Mucosa of rectum (tissue), 2 donors: ENCODE measurements around the gene TMTC2.

Experiments used
- H3K27ac ChIP-seq, 2 donors: one replicate each; pipeline ENCODE4 v1.7.0; 2013; ENCODE audit warnings: inconsistent platforms in 2 of 2, low read depth in 2 of 2, low read length in 2 of 2
- H3K27me3 ChIP-seq, 2 donors: one replicate each; pipeline ENCODE4 v1.7.0; 2013; ENCODE audit warnings: low read length in 2 of 2; ENCODE audit not compliant: control insufficient read depth in 2 of 2, insufficient read depth in 2 of 2
- H3K36me3 ChIP-seq, 2 donors: one replicate each; pipeline ENCODE4 v1.7.0; 2013; ENCODE audit warnings: low read length in 2 of 2; ENCODE audit not compliant: control insufficient read depth in 2 of 2, insufficient read depth in 2 of 2
- H3K4me1 ChIP-seq, 2 donors: one replicate each; pipeline ENCODE4 v1.7.0; 2013; ENCODE audit warnings: low read length in 2 of 2, mild to moderate bottlenecking in 1 of 2; ENCODE audit not compliant: control insufficient read depth in 2 of 2, insufficient read depth in 2 of 2
- H3K4me3 ChIP-seq, 2 donors: one replicate each; pipeline ENCODE4 v1.7.0; 2013; ENCODE audit warnings: low read length in 2 of 2
- H3K9ac ChIP-seq, 2 donors: one replicate each; pipeline ENCODE4 v1.7.0; 2013; ENCODE audit warnings: low read length in 2 of 2, low read depth in 1 of 2, mild to moderate bottlenecking in 1 of 2
- H3K9me3 ChIP-seq, 2 donors: one replicate each; pipeline ENCODE4 v1.7.0; 2013; ENCODE audit warnings: low read length in 2 of 2; ENCODE audit not compliant: control insufficient read depth in 2 of 2
- donor health status: healthy.
- donor health status: Normal muscosa, but diverticular disease.

Gene TMTC2

GRCh38 chr12:82781309-82781997, 94.7 kb downstream of the TMTC2 start:
- no peaks in the 10 kb centered on the region for H3K9me3 ChIP-seq
- H3K4me3 ChIP-seq, result no peak overlapping the region
- H3K9ac ChIP-seq, result no peak overlapping the region
- H3K36me3 ChIP-seq, result no peaks in the 10 kb centered on the region
- H3K4me1 ChIP-seq, result no peaks in the 10 kb centered on the region
- H3K27me3 ChIP-seq, result no peaks in the 10 kb centered on the region
- no peak overlapping the region for H3K27ac ChIP-seq

- Histone ChIP-seq H3K36me3 (no peaks in the 10 kb centered on the region), H3K9ac (no peak overlapping the region), H3K27me3 (no peaks in the 10 kb centered on the region), H3K4me1 (no peaks in the 10 kb centered on the region), H3K9me3 (no peaks in the 10 kb centered on the region), H3K27ac (no peak overlapping the region), H3K4me3 (no peak overlapping the region)
Observed at GRCh38 chr12:82783435-82783834, 96.7 kb downstream of the TMTC2 start.

- no peaks in the 10 kb centered on the region for H3K9me3 ChIP-seq
- no peak overlapping the region for H3K4me3 ChIP-seq
- no peaks in the 10 kb centered on the region for H3K4me1 ChIP-seq
- no peaks in the 10 kb centered on the region for H3K27me3 ChIP-seq
- no peak overlapping the region for H3K9ac ChIP-seq
- H3K27ac ChIP-seq, result no peak overlapping the region
- H3K36me3 ChIP-seq, result no peaks in the 10 kb centered on the region
Observed at GRCh38 chr12:82787016-82787415, 100.3 kb downstream of the TMTC2 start.

- Histone ChIP-seq H3K4me1 (no peaks in the 10 kb centered on the region), H3K36me3 (no peaks in the 10 kb centered on the region), H3K9me3 (no peaks in the 10 kb centered on the region), H3K27ac (no peak overlapping the region), H3K27me3 (no peaks in the 10 kb centered on the region), H3K4me3 (no peak overlapping the region), H3K9ac (no peak overlapping the region)
Observed at GRCh38 chr12:82788594-82788993, 101.9 kb downstream of the TMTC2 start.

- Histone ChIP-seq H3K9ac (no peak overlapping the region), H3K36me3 (no peaks in the 10 kb centered on the region), H3K27me3 (no peaks in the 10 kb centered on the region), H3K4me1 (no peaks in the 10 kb centered on the region), H3K27ac (no peak overlapping the region), H3K4me3 (no peak overlapping the region), H3K9me3 (no peaks in the 10 kb centered on the region)
Observed at GRCh38 chr12:82789674-82790073, 103.0 kb downstream of the TMTC2 start.

GRCh38 chr12:82793751-82794281, 107.1 kb downstream of the TMTC2 start:
- no peak overlapping the region for H3K27ac ChIP-seq
- no peaks in the 10 kb centered on the region for H3K9me3 ChIP-seq
- no peaks in the 10 kb centered on the region for H3K27me3 ChIP-seq
- no peaks in the 10 kb centered on the region for H3K36me3 ChIP-seq
- no peaks in the 10 kb centered on the region for H3K4me1 ChIP-seq
- no peak overlapping the region for H3K9ac ChIP-seq
- no peak overlapping the region for H3K4me3 ChIP-seq

GRCh38 chr12:82797480-82797879, 110.8 kb downstream of the TMTC2 start:
- H3K27me3 ChIP-seq, result no peaks in the 10 kb centered on the region
- no peaks in the 10 kb centered on the region for H3K9me3 ChIP-seq
- H3K9ac ChIP-seq, result no peak overlapping the region
- no peaks in the 10 kb centered on the region for H3K36me3 ChIP-seq
- no peak overlapping the region for H3K27ac ChIP-seq
- no peak overlapping the region for H3K4me3 ChIP-seq
- no peaks in the 10 kb centered on the region for H3K4me1 ChIP-seq

- Histone ChIP-seq H3K4me1 (no peaks in the 10 kb centered on the region), H3K36me3 (no peaks in the 10 kb centered on the region), H3K27ac (no peak overlapping the region), H3K9ac (no peak overlapping the region), H3K4me3 (no peak overlapping the region), H3K9me3 (no peaks in the 10 kb centered on the region), H3K27me3 (no peaks in the 10 kb centered on the region)
Observed at GRCh38 chr12:82800185-82800584, 113.5 kb downstream of the TMTC2 start.

GRCh38 chr12:82801951-82802610, 115.4 kb downstream of the TMTC2 start:
- Histone ChIP-seq H3K9ac (no peak overlapping the region), H3K4me3 (no peak overlapping the region), H3K9me3 (no peaks in the 10 kb centered on the region), H3K36me3 (no peaks in the 10 kb centered on the region), H3K27ac (no peak overlapping the region), H3K27me3 (no peaks in the 10 kb centered on the region), H3K4me1 (no peaks in the 10 kb centered on the region)

GRCh38 chr12:82803201-82803600, 116.5 kb downstream of the TMTC2 start:
- Histone ChIP-seq H3K4me1 (no peaks in the 10 kb centered on the region), H3K27ac (no peak overlapping the region)

More at GRCh38 chr12:82803201-82803600, 116.5 kb downstream of the TMTC2 start:
- Histone ChIP-seq H3K4me3 (no peak overlapping the region), H3K9ac (no peak overlapping the region), H3K36me3 (no peaks in the 10 kb centered on the region), H3K9me3 (no peaks in the 10 kb centered on the region), H3K27me3 (no peaks in the 10 kb centered on the region)
